ENCODE data around the gene STX8. TPM values are rescaled to one million over a fixed set of nuclear protein-coding genes. Genes with fewer than 3 reads are reported as not detected.
"Not testable (repeated sequence)": the region's sequence is repeated elsewhere in the genome, so short reads cannot be mapped to it uniquely, and the experiment has no call there.

STX8 gene
- total RNA-seq, 2 experiments from 2014 or later = 59.6 to 71.5 TPM

- Mint-ChIP-seq H3K36me3 (ENCODE audit: low read depth) (no peaks in the 10 kb centered on the region), H3K27me3 (peaks cover 15% of the 10 kb centered on the region), H3K4me1 (ENCODE audit: low read depth) (no peaks in the 10 kb centered on the region), H3K4me3 (no peak overlapping the region), H3K27ac (no peak overlapping the region), H3K9me3 (no peaks in the 10 kb centered on the region)
- POLR2A ChIA-PET = no interaction called here
- no peak for TF ChIP-seq CTCF (IDR thresholded peaks at IDR 0.05)
- CTCF ChIA-PET = no interaction called here
- DNase-seq (no peak), ATAC-seq (no peak)
- intact Hi-C loops (cut with micrococcal nuclease) = no loop called here
These were observed 30.8 kb upstream of the STX8 start for GRCh38 chr17:9606453-9606852.

- H3K27ac Mint-ChIP-seq; CTCF ChIA-PET; intact Hi-C loops (cut with micrococcal nuclease); H3K4me1 Mint-ChIP-seq (ENCODE audit: low read depth); H3K36me3 Mint-ChIP-seq (ENCODE audit: low read depth); POLR2A ChIA-PET; ATAC-seq; H3K4me3 Mint-ChIP-seq; DNase-seq; H3K9me3 Mint-ChIP-seq: not testable (repeated sequence)
- H3K27me3 Mint-ChIP-seq = peaks cover 15% of the 10 kb centered on the region
These were observed 29.0 kb upstream of the STX8 start for GRCh38 chr17:9604583-9604982.

- Mint-ChIP-seq H3K9me3 (no peaks in the 10 kb centered on the region), H3K4me1 (ENCODE audit: low read depth) (no peaks in the 10 kb centered on the region), H3K4me3 (no peak overlapping the region), H3K27ac (no peak overlapping the region), H3K27me3 (peaks cover 9% of the 10 kb centered on the region), H3K36me3 (ENCODE audit: low read depth) (no peaks in the 10 kb centered on the region)
- intact Hi-C loops (cut with micrococcal nuclease) = no loop called here
- ATAC-seq (no peak), DNase-seq (no peak)
- no peak for TF ChIP-seq CTCF (IDR thresholded peaks at IDR 0.05)
- POLR2A ChIA-PET = no interaction called here
- CTCF ChIA-PET = no interaction called here
These were observed 23.0 kb upstream of the STX8 start for GRCh38 chr17:9598661-9599060.

GRCh38 chr17:9597638-9598037 lies 22.0 kb upstream of the STX8 start:
- POLR2A ChIA-PET; ATAC-seq; CTCF ChIA-PET; H3K4me3 Mint-ChIP-seq; H3K27ac Mint-ChIP-seq; H3K36me3 Mint-ChIP-seq (ENCODE audit: low read depth); H3K4me1 Mint-ChIP-seq (ENCODE audit: low read depth); intact Hi-C loops (cut with micrococcal nuclease); DNase-seq; H3K27me3 Mint-ChIP-seq; H3K9me3 Mint-ChIP-seq: not testable (repeated sequence)

- H3K36me3 Mint-ChIP-seq (ENCODE audit: low read depth) = no peaks in the 10 kb centered on the region
- ChIA-PET POLR2A (no interaction called here), CTCF (no interaction called here)
- H3K4me3 Mint-ChIP-seq = no peak overlapping the region
- no peak for TF ChIP-seq CTCF (IDR thresholded peaks at IDR 0.05)
- no peaks in the 10 kb centered on the region for H3K9me3 Mint-ChIP-seq
- intact Hi-C loops (cut with micrococcal nuclease) = no loop called here
- ATAC-seq = no peak
- peaks cover 3% of the 10 kb centered on the region for H3K27me3 Mint-ChIP-seq
- DNase-seq = no peak
- H3K27ac Mint-ChIP-seq = no peak overlapping the region
- H3K4me1 Mint-ChIP-seq (ENCODE audit: low read depth) = no peaks in the 10 kb centered on the region
These were observed 18.4 kb upstream of the STX8 start for GRCh38 chr17:9594065-9594464.

- Mint-ChIP-seq H3K27me3 (no peaks in the 10 kb centered on the region), H3K27ac (no peak overlapping the region)
These were observed 12.5 kb upstream of the STX8 start for GRCh38 chr17:9587969-9588656.

More at GRCh38 chr17:9587969-9588656, 12.5 kb upstream of the STX8 start:
- H3K9me3 Mint-ChIP-seq = peaks cover 9% of the 10 kb centered on the region
- ChIA-PET POLR2A (no interaction called here), CTCF (interaction anchor here (5.2 kb wide), 1 partner anchor 11 kb away, joined by 28 read pairs; the partner anchor contains the start of genes CFAP52 and STX8)
- no peak overlapping the region for H3K4me3 Mint-ChIP-seq
- no peaks in the 10 kb centered on the region for H3K36me3 Mint-ChIP-seq (ENCODE audit: low read depth)
- DNase-seq = no peak
- intact Hi-C loops (cut with micrococcal nuclease) = no loop called here
- ATAC-seq = no peak
- H3K4me1 Mint-ChIP-seq (ENCODE audit: low read depth) = peaks cover 2% of the 10 kb centered on the region
- TF ChIP-seq CTCF (IDR thresholded peaks at IDR 0.05) = no peak

All from activated CD8-positive, alpha-beta T cell treated with anti-CD3 and anti-CD28 coated beads for 36 hours (primary cell).